HepG2 (cell line): ENCODE data around the gene NIN. TPM values are rescaled to one million over a fixed set of nuclear protein-coding genes. Genes with fewer than 3 reads are reported as not detected.

Experiments
- ARID2 ChIP-seq: sonication (generic); formaldehyde crosslinking; IDR thresholded peaks from 2 replicates; pipeline ENCODE4 v1.8.1; 2022; ENCODE audit warnings: mild to moderate bottlenecking, missing genetic modification reagents, borderline replicate concordance
- FLYWCH1 ChIP-seq: sonication (generic); formaldehyde crosslinking; IDR thresholded peaks from 2 replicates; pipeline ENCODE4 v1.8.1; 2023; ENCODE audit warnings: mild to moderate bottlenecking, missing genetic modification reagents
- MED1 ChIP-seq: sonication (generic); formaldehyde crosslinking; IDR thresholded peaks from 2 replicates; pipeline ENCODE4 v1.4.0; 2020; ENCODE audit warnings: missing genetic modification reagents
- NFYC ChIP-seq: IDR thresholded peaks from 2 replicates; pipeline ENCODE4 v1.6.1; 2016; ENCODE audit warnings: missing genetic modification reagents, missing compliant biosample characterization
- PHF8 ChIP-seq: sonication (generic); formaldehyde crosslinking; IDR thresholded peaks from 2 replicates; pipeline ENCODE4 v1.5.0; 2020; ENCODE audit warnings: missing genetic modification reagents
- SNRNP70 ChIP-seq: fragments of 200-400 bp; formaldehyde crosslinking; IDR thresholded peaks from 2 replicates; pipeline ENCODE4 v1.6.1; 2017; ENCODE audit warnings: mild to moderate bottlenecking, low read depth, low read length, moderate library complexity
- ZNF670 ChIP-seq: sonication (generic); formaldehyde crosslinking; IDR thresholded peaks from 2 replicates; pipeline ENCODE4 v1.8.0; 2022; ENCODE audit warnings: mild to moderate bottlenecking, missing genetic modification reagents, borderline replicate concordance
- ZNF672 ChIP-seq: sonication (generic); formaldehyde crosslinking; IDR thresholded peaks from 2 replicates; pipeline ENCODE4 v1.8.1; 2022; ENCODE audit warnings: missing genetic modification reagents
- ZNF776 ChIP-seq: sonication (generic); formaldehyde crosslinking; IDR thresholded peaks from 2 replicates; pipeline ENCODE4 v1.4.0; 2020; ENCODE audit warnings: mild to moderate bottlenecking, missing genetic modification reagents
- polyA plus RNA-seq, 8 experiments: library from polyadenylated mRNA; depleted of rRNA in 3 of 8; stranded (reverse) in 7 of 8; unstranded in 1 of 8; fragments of >200 nt; fragmentation: Illumina TruSeq in 4 of 8; extraction: Trizol in 4 of 8; gene quantifications; 2 replicates each; pipeline versions ENCODE4 v1.2.1 to v1.2.3, GENCODE V29; 2011 to 2016; ENCODE audit warnings: low read depth in 4 of 8, missing spikeins in 1 of 8, mixed read lengths in 1 of 8; ENCODE audit not compliant: insufficient read depth in 1 of 8
- total RNA-seq, 5 experiments: library from RNA; depleted of rRNA; stranded (reverse); fragments of >200 nt; fragmentation: Illumina TruSeq; extraction: Trizol; gene quantifications; 2 replicates each; pipeline ENCODE4 v1.2.3, GENCODE V29; 2016; ENCODE audit warnings: low read depth in 1 of 5
- TF ChIP-seq, protein P1 (sequence below): sonication (generic); formaldehyde crosslinking; IDR thresholded peaks from 2 replicates; pipeline ENCODE4 v1.4.0; 2020; ENCODE audit warnings: mild to moderate bottlenecking, missing genetic modification reagents
- TF ChIP-seq, protein P2 (sequence below): IDR thresholded peaks from 2 replicates; pipeline ENCODE4 v1.6.1; 2016; ENCODE audit warnings: missing genetic modification reagents, missing compliant biosample characterization
- TF ChIP-seq, protein P3 (sequence below): IDR thresholded peaks from 2 replicates; pipeline ENCODE4 v1.6.1; 2016; ENCODE audit warnings: low read depth, missing genetic modification reagents, missing compliant biosample characterization
- TF ChIP-seq, protein P4 (sequence below), 2 experiments: fragments of 450-650 bp in 1 of 2; sonication (generic) in 1 of 2; formaldehyde crosslinking; IDR thresholded peaks; 2 replicates each; pipeline versions ENCODE4 v1.5.0 to v1.8.0; 2020 to 2022; ENCODE audit warnings: mild to moderate bottlenecking in 1 of 2, missing genetic modification reagents in 1 of 2
- TF ChIP-seq, protein P5 (sequence below): IDR thresholded peaks from 2 replicates; pipeline ENCODE4 v1.6.1; 2016; ENCODE audit warnings: mild to moderate bottlenecking, missing biosample characterization, missing genetic modification reagents
- TF ChIP-seq, protein P6 (sequence below): sonication (generic); formaldehyde crosslinking; IDR thresholded peaks from 2 replicates; pipeline ENCODE4 v1.8.0; 2022; ENCODE audit warnings: mild to moderate bottlenecking, missing genetic modification reagents, borderline replicate concordance
- TF ChIP-seq, protein P7 (sequence below): sonication (generic); formaldehyde crosslinking; IDR thresholded peaks from 2 replicates; pipeline ENCODE4 v1.4.0; 2020; ENCODE audit warnings: missing genetic modification reagents; ENCODE audit errors: not compliant biosample characterization

The NIN gene
- total and polyA plus RNA-seq, 2 of the 13 experiments (the other 11 are each of a cell fraction or from before 2014, with no cell fraction given): 2.8 to 9.7 TPM

DNA sequence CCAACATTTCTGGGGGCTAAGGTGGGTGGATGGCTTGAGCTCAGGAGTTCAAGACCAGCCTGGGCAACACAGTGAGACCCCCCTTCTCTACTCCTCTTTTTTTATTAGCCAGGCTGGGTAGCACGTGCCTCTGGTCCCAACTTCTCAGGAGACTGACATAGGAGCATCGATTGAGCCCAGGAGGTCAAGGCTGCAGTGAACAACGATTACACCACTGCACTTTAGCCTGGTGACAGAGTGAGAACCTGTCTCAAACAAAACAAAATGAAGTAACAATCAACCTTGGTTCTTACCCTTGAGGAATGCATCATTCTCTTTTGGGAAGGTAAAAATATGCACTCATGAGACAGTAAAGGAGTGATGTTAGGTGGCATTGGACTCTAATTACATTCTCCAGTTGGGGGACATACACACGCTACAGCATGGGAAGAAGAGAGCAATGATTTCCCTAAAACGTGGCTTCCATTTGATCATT, 3.9 kb upstream of the NIN start (continued):
- TF ChIP-seq, protein P1, sequence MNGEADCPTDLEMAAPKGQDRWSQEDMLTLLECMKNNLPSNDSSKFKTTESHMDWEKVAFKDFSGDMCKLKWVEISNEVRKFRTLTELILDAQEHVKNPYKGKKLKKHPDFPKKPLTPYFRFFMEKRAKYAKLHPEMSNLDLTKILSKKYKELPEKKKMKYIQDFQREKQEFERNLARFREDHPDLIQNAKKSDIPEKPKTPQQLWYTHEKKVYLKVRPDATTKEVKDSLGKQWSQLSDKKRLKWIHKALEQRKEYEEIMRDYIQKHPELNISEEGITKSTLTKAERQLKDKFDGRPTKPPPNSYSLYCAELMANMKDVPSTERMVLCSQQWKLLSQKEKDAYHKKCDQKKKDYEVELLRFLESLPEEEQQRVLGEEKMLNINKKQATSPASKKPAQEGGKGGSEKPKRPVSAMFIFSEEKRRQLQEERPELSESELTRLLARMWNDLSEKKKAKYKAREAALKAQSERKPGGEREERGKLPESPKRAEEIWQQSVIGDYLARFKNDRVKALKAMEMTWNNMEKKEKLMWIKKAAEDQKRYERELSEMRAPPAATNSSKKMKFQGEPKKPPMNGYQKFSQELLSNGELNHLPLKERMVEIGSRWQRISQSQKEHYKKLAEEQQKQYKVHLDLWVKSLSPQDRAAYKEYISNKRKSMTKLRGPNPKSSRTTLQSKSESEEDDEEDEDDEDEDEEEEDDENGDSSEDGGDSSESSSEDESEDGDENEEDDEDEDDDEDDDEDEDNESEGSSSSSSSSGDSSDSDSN (CRISPR knock-in tag): no peak
- TF ChIP-seq, protein P2, sequence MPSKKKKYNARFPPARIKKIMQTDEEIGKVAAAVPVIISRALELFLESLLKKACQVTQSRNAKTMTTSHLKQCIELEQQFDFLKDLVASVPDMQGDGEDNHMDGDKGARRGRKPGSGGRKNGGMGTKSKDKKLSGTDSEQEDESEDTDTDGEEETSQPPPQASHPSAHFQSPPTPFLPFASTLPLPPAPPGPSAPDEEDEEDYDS (CRISPR knock-in tag): no peak
- TF ChIP-seq, protein P3, sequence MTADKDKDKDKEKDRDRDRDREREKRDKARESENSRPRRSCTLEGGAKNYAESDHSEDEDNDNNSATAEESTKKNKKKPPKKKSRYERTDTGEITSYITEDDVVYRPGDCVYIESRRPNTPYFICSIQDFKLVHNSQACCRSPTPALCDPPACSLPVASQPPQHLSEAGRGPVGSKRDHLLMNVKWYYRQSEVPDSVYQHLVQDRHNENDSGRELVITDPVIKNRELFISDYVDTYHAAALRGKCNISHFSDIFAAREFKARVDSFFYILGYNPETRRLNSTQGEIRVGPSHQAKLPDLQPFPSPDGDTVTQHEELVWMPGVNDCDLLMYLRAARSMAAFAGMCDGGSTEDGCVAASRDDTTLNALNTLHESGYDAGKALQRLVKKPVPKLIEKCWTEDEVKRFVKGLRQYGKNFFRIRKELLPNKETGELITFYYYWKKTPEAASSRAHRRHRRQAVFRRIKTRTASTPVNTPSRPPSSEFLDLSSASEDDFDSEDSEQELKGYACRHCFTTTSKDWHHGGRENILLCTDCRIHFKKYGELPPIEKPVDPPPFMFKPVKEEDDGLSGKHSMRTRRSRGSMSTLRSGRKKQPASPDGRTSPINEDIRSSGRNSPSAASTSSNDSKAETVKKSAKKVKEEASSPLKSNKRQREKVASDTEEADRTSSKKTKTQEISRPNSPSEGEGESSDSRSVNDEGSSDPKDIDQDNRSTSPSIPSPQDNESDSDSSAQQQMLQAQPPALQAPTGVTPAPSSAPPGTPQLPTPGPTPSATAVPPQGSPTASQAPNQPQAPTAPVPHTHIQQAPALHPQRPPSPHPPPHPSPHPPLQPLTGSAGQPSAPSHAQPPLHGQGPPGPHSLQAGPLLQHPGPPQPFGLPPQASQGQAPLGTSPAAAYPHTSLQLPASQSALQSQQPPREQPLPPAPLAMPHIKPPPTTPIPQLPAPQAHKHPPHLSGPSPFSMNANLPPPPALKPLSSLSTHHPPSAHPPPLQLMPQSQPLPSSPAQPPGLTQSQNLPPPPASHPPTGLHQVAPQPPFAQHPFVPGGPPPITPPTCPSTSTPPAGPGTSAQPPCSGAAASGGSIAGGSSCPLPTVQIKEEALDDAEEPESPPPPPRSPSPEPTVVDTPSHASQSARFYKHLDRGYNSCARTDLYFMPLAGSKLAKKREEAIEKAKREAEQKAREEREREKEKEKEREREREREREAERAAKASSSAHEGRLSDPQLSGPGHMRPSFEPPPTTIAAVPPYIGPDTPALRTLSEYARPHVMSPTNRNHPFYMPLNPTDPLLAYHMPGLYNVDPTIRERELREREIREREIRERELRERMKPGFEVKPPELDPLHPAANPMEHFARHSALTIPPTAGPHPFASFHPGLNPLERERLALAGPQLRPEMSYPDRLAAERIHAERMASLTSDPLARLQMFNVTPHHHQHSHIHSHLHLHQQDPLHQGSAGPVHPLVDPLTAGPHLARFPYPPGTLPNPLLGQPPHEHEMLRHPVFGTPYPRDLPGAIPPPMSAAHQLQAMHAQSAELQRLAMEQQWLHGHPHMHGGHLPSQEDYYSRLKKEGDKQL: peak; percentile 69; the same call in 1 of the 2 replicates
- TF ChIP-seq ZNF672 (CRISPR knock-in tag) (no peak), PHF8 (CRISPR knock-in tag) (no peak), NFYC (no peak), ARID2 (CRISPR knock-in tag) (no peak), MED1 (CRISPR knock-in tag) (peak; percentile 61; the same call in 1 of the 2 replicates), FLYWCH1 (CRISPR knock-in tag) (no peak), ZNF670 (CRISPR knock-in tag) (no peak), ZNF776 (CRISPR knock-in tag) (no peak), SNRNP70 (no peak)
- TF ChIP-seq, protein P4, sequence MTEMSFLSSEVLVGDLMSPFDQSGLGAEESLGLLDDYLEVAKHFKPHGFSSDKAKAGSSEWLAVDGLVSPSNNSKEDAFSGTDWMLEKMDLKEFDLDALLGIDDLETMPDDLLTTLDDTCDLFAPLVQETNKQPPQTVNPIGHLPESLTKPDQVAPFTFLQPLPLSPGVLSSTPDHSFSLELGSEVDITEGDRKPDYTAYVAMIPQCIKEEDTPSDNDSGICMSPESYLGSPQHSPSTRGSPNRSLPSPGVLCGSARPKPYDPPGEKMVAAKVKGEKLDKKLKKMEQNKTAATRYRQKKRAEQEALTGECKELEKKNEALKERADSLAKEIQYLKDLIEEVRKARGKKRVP (CRISPR knock-in tag; IDR thresholded peaks at IDR 0.05): 0 out of 4 replicates have a peak, but pooled peaks of 1 of the 2 experiments have one; percentile 19
- TF ChIP-seq, protein P5, sequence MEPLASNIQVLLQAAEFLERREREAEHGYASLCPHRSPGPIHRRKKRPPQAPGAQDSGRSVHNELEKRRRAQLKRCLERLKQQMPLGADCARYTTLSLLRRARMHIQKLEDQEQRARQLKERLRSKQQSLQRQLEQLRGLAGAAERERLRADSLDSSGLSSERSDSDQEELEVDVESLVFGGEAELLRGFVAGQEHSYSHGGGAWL (CRISPR knock-in tag): no peak
- TF ChIP-seq, protein P6, sequence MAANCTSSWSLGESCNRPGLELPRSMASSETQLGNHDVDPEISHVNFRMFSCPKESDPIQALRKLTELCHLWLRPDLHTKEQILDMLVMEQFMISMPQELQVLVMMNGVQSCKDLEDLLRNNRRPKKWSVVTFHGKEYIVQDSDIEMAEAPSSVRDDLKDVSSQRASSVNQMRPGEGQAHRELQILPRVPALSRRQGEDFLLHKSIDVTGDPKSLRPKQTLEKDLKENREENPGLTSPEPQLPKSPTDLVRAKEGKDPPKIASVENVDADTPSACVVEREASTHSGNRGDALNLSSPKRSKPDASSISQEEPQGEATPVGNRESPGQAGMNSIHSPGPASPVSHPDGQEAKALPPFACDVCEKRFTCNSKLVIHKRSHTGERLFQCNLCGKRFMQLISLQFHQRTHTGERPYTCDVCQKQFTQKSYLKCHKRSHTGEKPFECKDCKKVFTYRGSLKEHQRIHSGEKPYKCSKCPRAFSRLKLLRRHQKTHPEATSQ (CRISPR knock-in tag): no peak
- TF ChIP-seq, protein P7, sequence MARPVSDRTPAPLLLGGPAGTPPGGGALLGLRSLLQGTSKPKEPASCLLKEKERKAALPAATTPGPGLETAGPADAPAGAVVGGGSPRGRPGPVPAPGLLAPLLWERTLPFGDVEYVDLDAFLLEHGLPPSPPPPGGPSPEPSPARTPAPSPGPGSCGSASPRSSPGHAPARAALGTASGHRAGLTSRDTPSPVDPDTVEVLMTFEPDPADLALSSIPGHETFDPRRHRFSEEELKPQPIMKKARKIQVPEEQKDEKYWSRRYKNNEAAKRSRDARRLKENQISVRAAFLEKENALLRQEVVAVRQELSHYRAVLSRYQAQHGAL (CRISPR knock-in tag): no peak
